Cortex of kidney (tissue), 1 donor: Measurements from ENCODE around the gene IRX5.

Experiments
- DNase-seq: peaks from one replicate; lab custom pipeline; 2025; lab: John Stamatoyannopoulos, UW

IRX5 gene

DNA sequence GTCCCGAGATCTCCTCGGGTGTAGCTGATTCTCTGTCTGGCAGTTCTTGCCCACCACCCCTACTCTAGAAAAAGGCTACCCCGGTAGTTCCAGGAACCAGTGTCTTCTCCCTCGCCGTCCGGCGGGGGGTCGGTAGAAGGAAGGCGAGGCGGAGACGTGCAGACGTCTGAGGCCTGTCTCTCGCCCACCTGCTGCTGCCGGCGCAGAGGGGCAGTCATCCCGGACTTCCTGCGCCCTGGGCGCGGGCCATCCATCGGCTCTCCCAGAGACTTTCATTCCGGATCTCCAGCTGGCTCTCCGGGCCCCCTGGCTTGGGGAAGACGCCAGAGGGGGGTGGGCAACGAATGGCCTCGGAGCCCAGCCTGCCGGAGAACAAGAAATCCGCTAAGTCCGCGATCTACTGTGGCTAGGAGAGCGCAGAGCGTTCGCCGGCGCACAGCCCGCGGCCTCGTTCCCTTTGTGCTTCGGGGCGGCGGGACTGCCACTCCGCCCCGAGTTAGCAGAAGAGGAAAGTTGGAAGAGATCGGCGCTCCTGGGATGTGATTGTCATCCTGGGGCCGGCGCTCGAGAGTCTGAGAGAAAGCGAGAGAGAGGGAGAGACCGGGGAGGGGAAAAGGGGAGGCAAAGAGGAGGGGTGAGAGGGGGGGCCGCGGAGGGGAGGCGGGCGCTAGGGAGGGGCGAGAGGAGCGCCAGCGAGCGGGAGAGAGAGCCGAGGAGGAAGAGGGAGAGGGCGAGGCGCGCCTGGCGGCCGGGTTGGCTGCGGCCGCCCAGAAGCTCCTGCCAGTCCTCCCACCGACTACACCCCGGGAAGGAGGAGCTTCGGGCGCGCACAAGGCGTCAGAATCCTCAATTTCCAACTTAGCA is at the start of gene IRX5:
TSS of gene IRX5 (plus strand) at position 861 of the 864 bp plus-strand sequence. CDS start 334 bp downstream, outside the sequence.
- no peak for DNase-seq

DNA sequence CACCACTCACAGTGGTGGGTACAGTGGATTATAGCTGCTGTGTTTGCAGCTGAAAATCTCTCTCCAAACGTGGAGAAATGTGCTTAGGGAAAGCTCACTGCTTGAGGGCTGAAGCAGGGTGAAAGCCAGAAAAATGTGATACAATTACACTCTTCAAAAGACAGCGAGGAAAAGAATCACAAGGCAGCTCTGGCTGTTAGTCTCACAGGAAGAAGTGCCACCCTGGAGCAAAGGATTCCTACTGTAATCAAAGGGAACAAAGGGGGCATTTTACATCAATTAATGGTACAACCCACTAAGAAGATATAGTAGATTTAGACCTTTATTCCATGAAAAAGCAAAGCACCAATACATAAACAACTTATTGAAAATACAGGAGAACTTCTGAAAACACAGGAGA is 48.1 kb upstream of the IRX5 start:
- DNase-seq, result no peak

DNA sequence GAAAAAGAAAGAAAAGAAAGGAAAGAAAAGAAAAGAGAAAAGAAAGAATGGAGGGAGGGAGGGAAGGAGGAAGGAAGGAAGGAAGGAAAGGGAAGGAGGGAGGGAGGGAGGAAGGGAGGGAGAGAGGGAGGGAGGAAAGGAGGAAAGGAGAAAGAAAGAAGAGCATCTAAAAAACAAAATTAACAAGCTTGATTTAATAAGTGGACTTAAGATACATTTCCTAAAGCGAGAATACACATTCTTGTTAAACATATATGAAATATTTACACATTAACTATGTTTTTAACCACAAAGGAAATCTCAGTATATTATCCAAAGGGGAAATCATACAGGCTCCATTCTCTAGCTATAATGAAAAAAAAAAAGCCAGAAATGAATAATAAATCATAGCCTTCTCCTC is 47.3 kb upstream of the IRX5 start:
- DNase-seq, result no peak

DNA sequence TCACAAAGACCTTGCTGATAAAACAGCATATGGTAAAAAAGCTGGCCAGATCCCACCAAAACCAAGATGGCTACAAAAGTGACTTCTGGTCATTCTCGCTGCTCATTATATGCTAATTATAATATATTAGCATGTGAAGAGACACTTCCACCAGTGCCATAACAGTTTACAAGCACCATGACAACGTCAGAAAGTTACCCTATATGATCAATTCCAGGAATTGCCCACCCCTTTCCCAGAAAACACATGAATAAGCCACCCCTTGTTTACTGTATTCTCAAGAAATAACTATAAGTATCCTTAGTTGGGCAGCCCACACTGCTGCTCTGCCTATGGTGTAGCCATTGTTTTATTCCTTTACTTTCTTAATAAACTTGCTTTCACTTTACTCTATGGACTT is 44.6 kb upstream of the IRX5 start:
- no peak for DNase-seq

DNA sequence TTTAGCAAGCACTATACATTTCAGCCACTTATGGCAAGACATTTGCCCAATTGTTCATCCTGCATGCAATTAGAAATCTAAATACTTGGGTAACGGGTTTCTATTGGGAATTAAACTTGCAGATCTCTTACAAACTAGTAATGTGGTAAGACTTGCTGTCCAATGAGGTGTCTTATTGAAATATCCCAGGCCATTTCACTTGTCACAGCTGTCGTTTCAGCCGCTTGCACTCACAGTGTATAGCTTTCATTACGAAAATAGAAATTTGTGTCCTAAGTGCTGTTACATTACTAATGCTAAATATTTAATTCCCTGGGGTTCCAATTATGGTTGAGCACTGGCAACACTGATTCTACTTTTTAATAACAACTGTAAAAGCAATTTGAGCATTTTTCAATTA is 40.3 kb upstream of the IRX5 start:
- DNase-seq, result no peak

DNA sequence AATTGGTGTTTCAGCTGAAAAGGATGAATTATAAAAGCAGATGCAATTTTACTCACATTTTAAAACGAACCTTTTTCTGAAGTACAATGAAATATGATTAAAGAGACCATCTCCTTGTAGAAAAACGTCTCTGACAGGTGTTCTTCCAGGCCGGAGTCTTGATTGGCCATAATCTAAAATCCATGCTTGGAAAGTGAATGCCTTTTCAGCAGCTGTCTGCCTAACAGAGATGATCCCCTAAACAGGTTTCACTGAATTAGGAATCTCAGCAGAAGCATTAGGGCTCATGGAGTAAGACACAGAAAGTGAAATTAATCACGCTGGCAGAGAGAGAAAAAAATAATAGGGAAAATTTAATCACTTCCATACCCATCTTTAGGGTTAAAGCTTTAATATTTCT is 39.3 kb upstream of the IRX5 start:
- no peak for DNase-seq

DNA sequence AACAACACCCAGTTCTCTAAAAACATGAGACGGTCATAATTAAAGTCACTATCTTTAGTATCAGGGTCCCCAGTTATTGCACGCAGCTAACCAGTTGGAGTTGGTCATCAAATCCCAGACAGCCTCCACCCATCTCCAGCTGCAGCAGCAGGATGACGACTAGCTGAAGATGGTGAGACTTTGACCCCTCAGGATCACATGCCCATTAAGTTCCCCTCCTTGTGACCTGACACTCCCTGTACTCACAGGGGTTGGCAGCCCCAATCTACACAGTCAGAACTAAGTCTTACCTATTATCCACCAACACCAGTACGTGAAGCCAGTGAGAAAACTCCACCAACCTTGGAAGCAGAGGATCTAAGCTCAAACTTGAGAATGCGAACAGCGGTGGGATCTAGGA is 37.7 kb upstream of the IRX5 start:
- no peak for DNase-seq

DNA sequence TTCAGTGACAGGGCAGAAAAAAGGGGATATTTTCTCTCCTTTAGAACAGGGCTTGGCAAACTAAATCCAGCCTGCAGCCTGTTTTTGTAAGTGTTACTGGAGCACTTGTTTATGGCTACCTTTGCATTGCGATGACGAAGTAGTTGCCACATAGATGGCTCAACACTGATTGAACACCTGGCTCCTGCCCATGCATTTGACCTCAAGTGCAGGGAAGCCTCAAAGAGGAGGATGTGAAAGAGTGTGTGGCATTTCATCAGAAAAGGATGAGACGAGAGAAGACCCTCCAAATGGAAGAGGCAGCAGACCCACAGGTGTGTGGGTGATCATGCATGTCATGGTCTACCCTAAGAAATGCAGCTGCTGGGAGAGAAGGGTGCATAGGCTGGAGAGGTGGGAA is 32.7 kb upstream of the IRX5 start:
- no peak for DNase-seq

DNA sequence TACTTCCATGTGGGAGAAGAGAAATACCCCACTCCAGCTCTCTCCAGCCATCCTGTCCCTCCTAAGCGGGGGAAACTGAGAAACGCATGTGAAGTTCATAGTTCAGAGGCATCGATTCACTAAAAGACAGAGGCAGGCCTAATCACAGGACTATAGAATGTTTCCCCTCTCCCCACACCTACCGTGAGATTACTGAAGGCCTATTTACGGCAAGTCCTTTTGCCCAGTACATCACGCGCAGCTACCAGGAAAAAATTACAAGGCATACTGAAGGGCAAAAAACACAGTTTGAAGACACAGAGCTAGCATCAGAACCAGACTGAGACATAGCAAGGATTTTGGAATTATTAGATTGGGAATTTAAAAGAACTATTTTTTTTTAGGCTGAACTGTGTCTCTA is 29.1 kb upstream of the IRX5 start:
- no peak for DNase-seq

DNA sequence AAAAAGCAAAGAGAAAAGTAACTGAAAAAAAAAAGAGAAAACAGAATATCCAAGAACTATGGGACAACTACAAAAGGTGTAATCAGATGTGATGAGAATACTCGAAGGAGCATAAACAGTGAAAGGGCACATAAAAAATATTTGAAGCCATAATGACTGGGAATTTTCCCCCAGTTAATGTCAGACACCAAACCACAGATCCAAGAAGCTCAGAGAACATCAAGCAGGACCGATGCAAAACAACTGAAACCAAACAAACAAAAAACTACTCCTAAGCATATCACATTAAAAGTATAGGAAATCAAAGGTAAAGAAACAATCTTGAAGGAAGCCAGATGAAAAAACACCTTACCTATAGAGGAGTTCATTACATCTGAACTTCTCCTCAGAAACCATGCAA is 27.6 kb upstream of the IRX5 start:
- no peak for DNase-seq

DNA sequence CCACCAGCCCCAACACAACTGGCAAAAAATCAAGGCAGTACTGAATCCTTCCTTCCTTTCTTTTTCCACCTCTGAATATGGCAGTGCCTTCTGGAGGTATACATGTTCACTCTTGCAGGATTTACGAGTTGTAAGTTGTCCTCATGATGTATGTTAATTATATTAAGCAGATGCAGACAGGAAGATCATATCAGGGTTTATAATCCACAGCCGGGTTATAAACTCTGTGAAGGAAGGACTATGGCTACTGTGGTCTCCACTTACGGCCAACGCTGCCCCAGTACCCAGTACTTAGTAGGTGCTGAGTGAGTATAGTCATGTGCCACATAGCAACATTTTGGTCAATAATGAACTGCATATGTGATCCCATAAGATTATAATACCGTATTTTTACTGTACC is 19.6 kb upstream of the IRX5 start:
- DNase-seq, result no peak

GRCh38 chr16:54912720-54913119 is 17.9 kb upstream of the IRX5 start:
- no peak for DNase-seq

DNA sequence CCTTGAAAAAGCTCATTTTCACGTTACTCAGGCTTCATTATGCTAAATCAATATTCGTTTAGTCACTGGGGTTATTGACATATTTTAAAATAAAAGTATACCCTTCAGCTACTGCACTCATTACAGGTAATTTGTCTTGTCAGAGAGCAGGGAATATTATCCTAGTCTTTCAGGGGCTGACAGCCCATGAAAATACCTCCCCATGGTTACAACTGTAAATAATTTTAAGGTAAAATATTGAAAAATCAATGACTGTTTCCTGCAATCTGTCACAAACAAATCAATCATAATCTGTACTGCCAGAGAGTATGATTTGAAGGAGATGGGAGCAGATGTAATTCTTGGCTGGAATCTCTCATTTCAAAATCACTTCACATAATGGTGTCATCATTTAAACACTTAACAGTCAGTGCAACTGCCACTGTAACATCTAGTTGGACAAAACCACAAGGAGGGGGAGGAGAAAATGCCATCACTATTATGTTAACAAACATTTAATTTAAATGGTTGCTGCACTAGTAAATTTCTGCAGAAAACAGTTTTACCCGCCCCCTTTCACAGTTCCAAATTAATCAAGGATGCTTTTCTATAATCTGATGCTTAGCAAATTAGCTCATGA is 9.3 kb upstream of the IRX5 start:
- no peak for DNase-seq

GRCh38 chr16:54923055-54923473 is 7.6 kb upstream of the IRX5 start:
- no peak for DNase-seq

- no peak for DNase-seq
Measured at GRCh38 chr16:54923988-54924387, 6.7 kb upstream of the IRX5 start.

- DNase-seq, result no peak
Measured at GRCh38 chr16:54926166-54926838, 4.4 kb upstream of the IRX5 start.

GRCh38 chr16:54927125-54928015 is 3.3 kb upstream of the IRX5 start:
- DNase-seq, result no peak

DNA sequence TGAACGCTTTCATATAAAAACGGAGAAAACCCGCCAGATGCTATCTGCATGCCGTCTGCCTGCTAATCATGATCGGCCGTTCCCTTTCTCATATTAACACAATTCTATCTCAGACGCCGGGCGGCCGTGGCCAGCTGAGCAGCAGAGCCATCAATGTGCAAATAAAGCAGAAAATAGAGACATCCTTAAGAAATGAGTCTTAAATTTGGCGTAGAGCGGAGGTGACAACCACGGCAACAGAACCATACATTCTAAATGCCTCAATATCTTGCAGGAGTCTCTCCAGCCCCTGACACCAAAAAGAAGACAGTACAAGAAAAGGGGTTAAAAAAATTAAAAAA is 2.7 kb upstream of the IRX5 start:
- DNase-seq, result no peak

DNA sequence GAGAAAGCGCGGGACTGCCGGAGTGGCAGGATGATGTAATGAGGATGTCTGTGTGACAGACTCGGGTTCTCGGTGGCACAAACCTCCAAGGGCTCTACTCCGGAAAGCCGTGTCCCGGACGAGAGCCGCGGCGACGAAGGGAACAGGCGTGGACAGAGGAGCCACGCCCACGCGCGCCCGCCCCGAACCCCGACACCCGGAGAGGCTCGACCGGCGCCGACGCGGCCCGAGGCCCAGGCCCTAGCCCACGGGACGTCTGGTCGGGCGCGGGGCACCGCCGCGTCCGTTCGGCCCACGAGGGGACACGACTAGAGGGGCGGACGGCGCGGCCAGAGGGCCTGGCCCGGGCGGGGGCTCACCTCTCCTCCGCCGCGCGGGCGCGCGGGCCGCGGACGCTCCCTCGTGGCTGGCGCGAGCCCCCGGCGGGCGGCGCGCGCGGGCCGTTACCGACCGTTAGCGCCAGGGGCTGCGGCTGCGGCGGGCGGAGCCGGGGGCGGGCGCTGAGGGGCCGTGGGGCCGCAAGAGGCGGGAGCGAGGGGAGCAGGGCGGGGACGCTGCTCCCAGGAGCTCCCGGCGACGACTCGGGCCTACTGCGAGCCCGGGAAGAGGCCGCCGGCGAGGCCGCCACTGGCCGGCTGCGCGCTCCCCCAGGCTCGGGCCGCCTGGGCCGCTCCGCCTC is 2.1 kb upstream of the IRX5 start:
- DNase-seq, result no peak

DNA sequence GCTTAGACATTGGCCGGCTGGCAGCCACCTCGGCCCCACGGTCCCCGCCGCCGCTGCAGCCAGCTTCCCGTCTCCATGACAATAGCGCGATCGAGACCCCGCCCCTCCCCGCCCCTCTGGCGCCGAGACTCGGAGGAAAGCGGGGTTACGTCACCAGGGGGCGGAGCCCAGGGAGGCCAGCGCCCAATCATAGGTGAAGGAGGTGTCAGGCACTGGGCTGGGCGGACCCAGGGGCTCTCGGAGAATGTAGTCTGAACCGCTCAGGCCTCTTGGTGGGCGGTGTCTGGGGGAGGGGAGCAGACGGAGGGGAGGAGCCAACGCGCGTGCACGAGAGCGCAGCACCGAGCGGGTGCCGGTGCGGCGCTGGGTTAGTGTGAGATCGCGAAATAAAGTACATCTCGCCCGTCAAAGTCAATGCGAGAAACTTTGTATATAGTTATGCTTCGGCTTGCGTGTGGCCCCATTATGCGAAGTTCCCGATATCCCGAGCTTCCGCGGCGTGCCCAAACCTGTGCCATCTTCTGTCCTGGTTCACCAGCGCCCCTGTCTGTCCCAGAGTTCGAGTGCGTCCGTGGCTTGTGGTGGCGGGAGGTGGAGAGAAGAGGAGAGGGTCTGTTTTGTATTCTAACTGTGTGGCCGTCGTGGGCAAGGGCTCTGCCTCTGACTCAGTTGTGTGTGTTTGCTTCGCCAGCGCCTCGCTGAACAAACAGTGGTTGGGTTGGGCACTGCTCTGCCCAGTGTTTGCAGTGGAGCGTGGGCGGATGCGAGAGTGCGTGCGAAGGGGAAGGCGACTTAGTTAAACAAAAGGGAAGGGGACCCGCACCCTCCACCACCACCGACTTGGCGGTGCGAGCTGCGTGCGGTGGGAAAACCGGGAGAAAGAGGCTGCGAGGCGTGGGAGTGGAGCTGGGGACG is 1.3 kb upstream of the IRX5 start:
- no peak for DNase-seq

GRCh38 chr16:54930869-54931119 is 129 bp downstream of the IRX5 start:
- no peak for DNase-seq
